ENCODE results near the gene CHRM1. TPM values are rescaled to one million over a fixed set of nuclear protein-coding genes. Genes with fewer than 3 reads are reported as not detected.

CHRM1 gene
- total RNA-seq, 1 experiment from 2014 or later: not detected

GRCh38 chr11:62902932-62903331 lies 18.2 kb downstream of the CHRM1 start:
- Histone ChIP-seq H3K9me3 (ENCODE audit: control insufficient read depth, low read depth, low read length) (no peaks in the 10 kb centered on the region), H4K8ac (replicated peaks; ENCODE audit: insufficient read length, low read depth, low read length) (no peak overlapping the region), H3K4me1 (ENCODE audit: insufficient read depth, low read length) (no peaks in the 10 kb centered on the region), H3K23ac (ENCODE audit: insufficient read length, low read depth, low read length) (no peak overlapping the region), H3K79me1 (ENCODE audit: insufficient read depth, low read depth, low read length, poor library complexity, severe bottlenecking) (no peaks in the 10 kb centered on the region), H3K23me2 (ENCODE audit: insufficient read length, low read depth, low read length, poor library complexity, severe bottlenecking) (no peaks in the 10 kb centered on the region), H3T11ph (ENCODE audit: low read length) (no peak overlapping the region), H3K27me3 (ENCODE audit: insufficient read depth, low read length) (no peaks in the 10 kb centered on the region; the same call in 1 of the 2 replicates), H3K14ac (ENCODE audit: insufficient read depth, low read length) (no peak overlapping the region), H2BK5ac (ENCODE audit: insufficient read length, low read length) (no peak overlapping the region), H3K18ac (ENCODE audit: insufficient read length, low read depth, low read length) (no peak overlapping the region), H2BK12ac (ENCODE audit: insufficient read length, low read depth, low read length) (no peak overlapping the region), H3K4me2 (ENCODE audit: insufficient read depth, insufficient read length, low read length) (no peak overlapping the region), H4K20me1 (ENCODE audit: control insufficient read depth, insufficient read depth, insufficient read length) (no peaks in the 10 kb centered on the region), H2BK20ac (ENCODE audit: low read depth, low read length, poor library complexity, severe bottlenecking) (no peak overlapping the region), H3K4ac (ENCODE audit: low read depth, low read length) (no peak overlapping the region), H4K5ac (ENCODE audit: insufficient read length, low read depth, low read length) (no peak overlapping the region), H3K79me2 (ENCODE audit: insufficient read depth, low read length) (no peaks in the 10 kb centered on the region), H3K27ac (ENCODE audit: insufficient read length, low read depth, low read length) (no peak overlapping the region), H2BK15ac (ENCODE audit: low read depth, low read length) (no peak overlapping the region), H4K91ac (ENCODE audit: insufficient read length, low read depth, low read length) (no peak overlapping the region), H2AK5ac (ENCODE audit: insufficient read length, low read length) (no peak overlapping the region), H3K9ac (ENCODE audit: extremely low read depth, insufficient read length, low read length) (no peak overlapping the region), H3K56ac (ENCODE audit: insufficient read length, low read depth, low read length) (no peak overlapping the region), H2AFZ (ENCODE audit: low read length) (no peak overlapping the region), H2BK120ac (ENCODE audit: low read depth, low read length, poor library complexity, severe bottlenecking) (no peak overlapping the region)
- H3K4me3 Mint-ChIP-seq: no peak overlapping the region
- no peak for TF ChIP-seq CTCF (conservative IDR thresholded peaks at IDR 0.05)
- peaks cover 17% of the 10 kb centered on the region for H3K27me3 Mint-ChIP-seq (ENCODE audit: low read depth)
- WGBS (ENCODE audit: extremely low coverage, insufficient read length, low lambda C conversion rate): no CpG with 5 or more reads among the region's 1 CpG
- H3K36me3 Mint-ChIP-seq (ENCODE audit: insufficient read depth in 1 of 3, low read depth in 3 of 3): peaks cover 0 to 3% (median 0%) of the 10 kb centered on the region in 3 experiments; a peak in 2 of 7 replicates
- H3K4me1 Mint-ChIP-seq: peaks cover 4 to 28% of the 10 kb centered on the region in 2 experiments; a peak in 3 of 4 replicates
- peaks cover 2 to 5% of the 10 kb centered on the region in 2 experiments; a peak in 1 of 5 replicates for H3K9me3 Mint-ChIP-seq
- H3K27ac Mint-ChIP-seq: no peak overlapping the region
- DNase-seq: no peak
